SU-DHL-6 (cell line): ENCODE measurements around the gene DYRK1B.

Experiments used
- EZH2phosphoT487 ChIP-seq: fragments of 200-600 bp; sonication (generic), shearing (Covaris generic); conservative IDR thresholded peaks from 2 replicates; pipeline ENCODE4 v1.6.1; 2018; ENCODE audit warnings: mild to moderate bottlenecking, antibody characterized with exemption, low read length, moderate library complexity, mixed read lengths
- TF ChIP-seq, protein P1 (sequence below): fragments of 200-600 bp; sonication (generic); IDR thresholded peaks from one replicate; pipeline ENCODE4 v1.5.1; 2017; ENCODE audit warnings: antibody characterized with exemption, mild to moderate bottlenecking, low read length, moderate library complexity; ENCODE audit not compliant: insufficient read depth, poor library complexity, severe bottlenecking

DNA sequence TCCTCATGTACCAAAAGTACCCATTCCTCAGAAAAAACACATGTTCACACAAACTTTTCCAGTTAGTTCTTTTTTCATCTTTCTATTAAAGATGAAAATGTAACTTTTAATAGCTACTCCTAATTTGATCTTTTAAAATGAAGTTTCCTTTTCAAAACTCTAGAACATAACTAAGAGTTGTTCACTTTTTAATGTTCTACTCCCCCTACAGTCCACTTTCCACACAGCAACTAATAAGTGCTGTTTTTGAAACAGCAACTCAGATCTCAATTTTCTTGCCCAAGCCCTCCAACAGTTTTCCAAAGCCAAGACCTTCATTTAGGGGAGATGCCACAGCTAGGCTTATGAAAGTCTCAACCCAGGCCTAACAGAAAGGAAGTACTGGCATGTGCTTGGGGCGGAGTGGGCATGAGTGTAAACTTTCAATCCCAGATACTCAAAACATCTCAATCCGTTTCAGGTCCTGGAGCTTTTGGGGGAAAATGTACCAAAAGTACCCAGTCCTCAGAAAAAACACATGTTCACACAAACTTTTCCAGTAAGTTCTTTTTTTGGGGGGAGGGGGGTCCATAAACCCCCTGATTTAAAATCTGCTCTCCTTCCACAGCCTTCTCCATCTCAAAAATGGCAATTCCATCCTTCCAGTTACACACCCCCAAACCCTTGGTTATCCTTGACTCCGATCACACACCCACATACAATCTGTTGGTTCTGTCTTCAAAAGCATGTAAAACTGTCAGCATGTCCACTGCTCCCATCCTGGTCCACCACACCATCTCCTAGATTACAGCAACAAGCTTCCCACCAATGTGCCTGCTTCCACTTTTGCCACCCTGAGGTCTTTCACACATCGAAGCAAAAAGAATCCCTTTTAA, 10.2 kb upstream of the DYRK1B start:
- TF ChIP-seq, protein P1, sequence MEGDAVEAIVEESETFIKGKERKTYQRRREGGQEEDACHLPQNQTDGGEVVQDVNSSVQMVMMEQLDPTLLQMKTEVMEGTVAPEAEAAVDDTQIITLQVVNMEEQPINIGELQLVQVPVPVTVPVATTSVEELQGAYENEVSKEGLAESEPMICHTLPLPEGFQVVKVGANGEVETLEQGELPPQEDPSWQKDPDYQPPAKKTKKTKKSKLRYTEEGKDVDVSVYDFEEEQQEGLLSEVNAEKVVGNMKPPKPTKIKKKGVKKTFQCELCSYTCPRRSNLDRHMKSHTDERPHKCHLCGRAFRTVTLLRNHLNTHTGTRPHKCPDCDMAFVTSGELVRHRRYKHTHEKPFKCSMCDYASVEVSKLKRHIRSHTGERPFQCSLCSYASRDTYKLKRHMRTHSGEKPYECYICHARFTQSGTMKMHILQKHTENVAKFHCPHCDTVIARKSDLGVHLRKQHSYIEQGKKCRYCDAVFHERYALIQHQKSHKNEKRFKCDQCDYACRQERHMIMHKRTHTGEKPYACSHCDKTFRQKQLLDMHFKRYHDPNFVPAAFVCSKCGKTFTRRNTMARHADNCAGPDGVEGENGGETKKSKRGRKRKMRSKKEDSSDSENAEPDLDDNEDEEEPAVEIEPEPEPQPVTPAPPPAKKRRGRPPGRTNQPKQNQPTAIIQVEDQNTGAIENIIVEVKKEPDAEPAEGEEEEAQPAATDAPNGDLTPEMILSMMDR: peak; percentile 88
- no peak for TF ChIP-seq EZH2phosphoT487
